HT-29 (cell line): ENCODE data around the gene SEC24A. TPM values are rescaled to one million over a fixed set of nuclear protein-coding genes. Genes with fewer than 3 reads are reported as not detected.
"Not testable (repeated sequence)": the region's sequence is repeated elsewhere in the genome, so short reads cannot be mapped to it uniquely, and the experiment has no call there.

Source experiments
- DNase-seq: peaks from one replicate; pipeline ENCODE4 v3.0.0-alpha.2; 2015; ENCODE audit warnings: low spot score
- total RNA-seq: library from RNA; depleted of rRNA; stranded (reverse); fragments of >200 nt; shearing (Covaris generic); gene quantifications from 2 replicates; pipeline ENCODE4 v1.2.3, GENCODE V29; 2014; rRNA removed

The SEC24A gene
- 6.2 and 6.7 TPM in 2 replicates for total RNA-seq

GRCh38 chr5:134648425-134649162, at the start of gene SEC24A:
Gene SEC24A (plus strand): TSS chr5:134648785. CDS start chr5:134649077, 292 bp downstream.
- DNase-seq: peak; percentile 93

DNA sequence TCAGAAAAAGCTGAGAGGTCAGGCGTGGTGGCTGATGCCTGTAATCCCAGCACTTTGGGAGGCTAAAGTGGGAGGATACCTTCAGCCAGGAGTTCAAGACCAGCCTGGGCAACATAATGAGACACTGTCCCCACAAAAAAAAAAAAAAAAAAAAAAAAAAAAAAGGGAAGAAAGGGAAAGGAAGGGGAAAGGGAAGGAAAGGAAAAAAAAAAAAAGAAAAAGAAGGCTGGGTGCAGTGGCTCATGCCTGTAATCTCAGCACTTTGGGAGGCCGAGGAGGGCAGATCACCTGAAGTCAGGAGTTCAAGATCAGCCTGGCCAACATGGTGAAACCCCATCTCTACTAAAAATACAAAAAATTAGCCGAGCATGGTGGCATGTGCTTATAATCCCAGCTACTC, 48.8 kb upstream of the SEC24A start:
- DNase-seq: not testable (repeated sequence)

GRCh38 chr5:134600600-134600999, 48.0 kb upstream of the SEC24A start:
- no peak for DNase-seq

- DNase-seq: no peak
Observed at GRCh38 chr5:134603059-134603458, 45.5 kb upstream of the SEC24A start.

DNA sequence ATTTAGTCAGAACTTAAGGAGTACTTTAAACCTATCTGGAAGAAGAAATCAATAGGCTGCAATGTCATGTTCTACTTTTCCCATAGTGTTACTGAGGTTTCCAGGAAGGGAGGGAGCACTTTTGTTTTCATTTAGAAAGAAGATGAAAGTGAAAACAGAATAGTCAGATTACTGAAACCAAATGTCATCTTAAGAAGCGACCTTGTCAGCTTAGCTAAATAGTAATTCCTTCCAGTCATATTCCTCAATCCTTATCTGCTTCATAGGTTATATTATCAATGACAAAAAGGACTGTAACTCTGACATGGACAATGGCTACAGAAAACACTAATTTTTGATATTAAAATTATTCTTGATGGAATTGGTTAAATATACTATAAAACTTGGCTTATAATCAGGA, 43.7 kb upstream of the SEC24A start:
- DNase-seq: no peak

- no peak for DNase-seq
Observed at GRCh38 chr5:134606726-134607125, 41.9 kb upstream of the SEC24A start.

GRCh38 chr5:134608555-134608954, 40.0 kb upstream of the SEC24A start:
- no peak for DNase-seq

DNA sequence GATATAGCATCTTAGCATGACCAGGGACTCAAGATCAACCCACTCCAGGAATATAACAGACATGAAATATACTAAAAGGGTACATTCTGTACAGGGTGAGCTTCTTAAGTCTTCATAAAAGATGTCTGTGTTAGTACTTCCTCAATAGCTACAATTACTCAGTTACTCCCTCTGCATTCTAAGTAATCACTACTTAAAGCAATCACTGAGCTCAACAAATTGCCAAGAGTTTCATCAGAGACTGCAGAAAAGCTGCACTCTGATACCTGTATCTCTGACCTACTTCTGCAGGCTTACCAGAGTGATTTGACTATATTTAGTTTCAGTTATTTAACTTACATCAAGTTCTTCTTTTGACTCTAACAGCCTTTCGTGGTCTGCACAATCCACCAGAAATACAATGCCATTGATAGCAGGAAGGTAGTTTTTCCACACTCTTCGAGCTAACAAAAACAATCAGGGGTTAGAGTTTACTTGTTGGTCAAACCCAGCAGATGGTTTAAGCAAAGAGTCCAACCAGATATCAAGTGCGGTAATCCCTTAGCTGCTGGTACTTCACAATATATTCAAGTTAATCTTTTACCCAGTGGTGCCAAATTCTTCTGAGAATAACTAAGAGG, 39.2 kb upstream of the SEC24A start:
- DNase-seq: no peak

GRCh38 chr5:134610725-134611124, 37.9 kb upstream of the SEC24A start:
- DNase-seq: no peak

GRCh38 chr5:134611515-134611914, 37.1 kb upstream of the SEC24A start:
- no peak for DNase-seq

DNA sequence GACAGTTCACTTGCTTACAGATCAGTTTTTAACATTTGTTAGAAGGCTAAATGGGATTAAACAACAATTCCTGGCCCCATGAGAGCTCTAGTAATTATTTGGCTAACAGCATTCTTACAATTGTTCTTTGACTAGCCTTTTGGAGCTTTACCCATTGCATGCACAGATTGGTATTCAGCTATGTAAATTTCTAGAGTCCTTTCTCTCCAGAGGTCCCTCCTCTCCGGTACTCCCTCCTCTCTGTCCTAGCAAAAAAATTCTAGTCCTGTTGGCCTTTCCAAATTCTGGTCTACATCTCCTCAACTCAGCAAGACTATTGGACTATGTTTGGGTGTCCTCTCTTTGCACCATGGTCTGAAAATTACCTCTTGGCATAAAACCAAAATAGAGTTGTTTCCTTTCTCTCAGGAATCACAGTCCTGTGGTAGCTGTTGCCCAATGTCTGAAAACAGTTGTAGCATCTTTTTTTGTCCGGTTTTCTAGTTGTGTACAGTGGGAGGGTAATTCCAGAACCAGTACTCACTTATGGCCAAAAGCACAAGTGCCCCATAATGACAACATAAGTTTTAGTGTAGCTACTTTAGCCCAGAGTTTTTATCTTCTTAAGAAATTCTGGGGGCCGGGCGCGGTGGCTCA, 34.0 kb upstream of the SEC24A start:
- DNase-seq: no peak

DNA sequence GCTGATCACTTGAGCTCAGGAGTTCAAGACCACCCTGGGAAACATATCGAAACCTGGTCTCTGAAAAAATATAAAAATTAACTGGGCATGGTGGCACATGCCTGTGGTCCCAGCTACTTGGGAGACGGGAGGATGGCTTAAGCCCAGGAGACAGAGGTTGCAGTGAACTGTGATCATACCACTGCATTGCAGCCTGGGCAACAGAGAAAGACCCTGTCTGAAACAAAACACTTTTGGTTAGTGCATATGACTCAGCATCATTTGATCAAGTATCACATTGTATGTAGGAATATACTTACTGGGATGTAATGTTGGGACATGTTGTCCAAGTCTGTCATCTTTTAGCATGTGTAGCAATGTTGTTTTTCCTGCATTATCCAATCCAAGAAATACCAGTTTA, 28.0 kb upstream of the SEC24A start:
- no peak for DNase-seq

GRCh38 chr5:134625559-134625958, 23.0 kb upstream of the SEC24A start:
- DNase-seq: no peak

GRCh38 chr5:134626369-134627014, 22.1 kb upstream of the SEC24A start:
- DNase-seq: peak; percentile 66

DNA sequence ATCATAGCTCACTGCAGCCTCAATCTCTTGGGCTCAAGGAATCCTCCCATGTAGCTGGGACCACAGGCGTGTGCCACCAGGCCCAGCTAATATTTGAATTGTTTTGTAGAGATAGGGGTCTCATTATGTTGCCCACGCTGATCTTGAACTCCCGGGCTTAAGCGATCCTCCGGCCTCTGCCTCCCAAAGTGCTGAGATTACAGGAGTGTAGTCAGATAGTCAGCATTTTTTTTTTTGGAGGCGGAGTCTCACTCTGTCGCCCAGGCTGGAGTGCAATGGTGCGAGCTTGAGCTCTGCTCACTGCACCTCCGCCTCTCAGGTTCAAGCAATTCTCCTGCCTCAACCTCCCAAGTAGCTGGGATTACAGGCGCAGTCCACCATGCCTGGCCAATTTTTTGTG, 14.4 kb upstream of the SEC24A start:
- DNase-seq: no peak

DNA sequence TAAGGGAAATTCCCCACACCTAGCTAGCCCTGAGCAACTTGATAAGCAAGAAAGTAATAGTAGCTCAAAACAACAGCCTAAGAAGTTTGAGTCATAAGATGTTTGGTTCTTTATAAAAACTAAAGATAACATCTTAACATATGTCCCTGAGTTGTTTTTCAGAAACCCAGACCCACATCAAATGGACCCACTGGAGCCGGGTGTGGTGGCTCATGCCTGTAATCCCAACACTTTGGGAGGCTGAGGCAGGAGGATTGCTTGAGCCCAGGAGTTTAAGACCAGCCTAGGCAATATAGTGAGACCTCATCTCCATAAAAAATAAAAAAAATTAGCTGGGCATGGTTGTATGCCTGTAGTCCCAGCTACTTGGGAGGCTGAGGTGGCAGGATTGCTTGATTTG, 13.2 kb upstream of the SEC24A start:
- DNase-seq: not testable (repeated sequence)

DNA sequence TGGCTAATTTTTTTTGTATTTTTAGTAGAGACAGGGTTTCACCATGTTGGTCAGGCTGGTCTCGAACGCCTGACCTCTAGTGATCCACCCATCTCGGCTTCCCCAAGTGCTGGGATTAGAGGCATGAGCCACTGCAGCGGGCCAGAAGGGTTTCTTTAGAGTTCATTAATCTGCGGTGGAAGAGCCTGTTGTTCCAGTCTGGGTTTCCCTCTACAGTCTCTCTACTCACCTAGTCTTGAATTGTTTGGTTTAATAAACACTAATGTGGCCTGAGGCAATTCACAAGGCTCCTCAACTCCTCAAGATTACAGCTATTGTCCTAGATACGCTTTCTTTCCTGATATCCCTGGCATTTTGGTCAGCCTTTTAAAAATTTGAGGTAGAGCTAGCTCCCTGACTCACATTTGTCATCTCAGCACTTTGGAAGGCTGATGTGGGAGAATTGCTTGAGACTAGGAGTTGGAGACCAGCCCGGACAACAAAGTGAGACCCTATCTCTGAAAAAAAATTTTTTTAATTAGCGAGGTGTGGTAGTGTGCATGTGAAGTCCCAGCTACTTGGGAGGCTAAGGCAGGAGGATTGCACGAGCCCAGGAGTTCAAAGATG, 11.4 kb upstream of the SEC24A start:
- DNase-seq: peak; percentile 22

DNA sequence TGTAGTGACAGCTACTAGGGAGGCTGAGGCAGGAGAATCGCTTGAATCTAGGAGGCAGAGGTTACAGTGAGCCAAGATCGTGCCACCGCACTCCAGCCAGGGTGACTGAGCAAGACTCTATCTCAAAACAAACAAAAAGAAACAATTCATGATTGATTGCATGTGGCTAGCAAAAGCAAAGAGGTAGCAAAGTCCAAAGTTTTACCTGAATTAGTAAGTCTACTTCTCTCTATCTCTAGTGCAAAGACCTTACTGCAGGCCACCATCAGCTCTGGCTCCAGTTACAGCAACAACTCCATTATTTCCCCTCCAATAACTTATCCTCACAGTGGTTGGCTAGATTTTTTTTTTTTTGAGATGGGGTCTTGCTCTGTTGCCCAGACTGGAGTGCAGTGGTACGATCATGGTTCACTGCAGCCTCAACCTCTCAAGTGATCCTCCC, 9.8 kb upstream of the SEC24A start:
- DNase-seq: peak; percentile 16

GRCh38 chr5:134642931-134643530, 5.6 kb upstream of the SEC24A start:
- DNase-seq: no peak

DNA sequence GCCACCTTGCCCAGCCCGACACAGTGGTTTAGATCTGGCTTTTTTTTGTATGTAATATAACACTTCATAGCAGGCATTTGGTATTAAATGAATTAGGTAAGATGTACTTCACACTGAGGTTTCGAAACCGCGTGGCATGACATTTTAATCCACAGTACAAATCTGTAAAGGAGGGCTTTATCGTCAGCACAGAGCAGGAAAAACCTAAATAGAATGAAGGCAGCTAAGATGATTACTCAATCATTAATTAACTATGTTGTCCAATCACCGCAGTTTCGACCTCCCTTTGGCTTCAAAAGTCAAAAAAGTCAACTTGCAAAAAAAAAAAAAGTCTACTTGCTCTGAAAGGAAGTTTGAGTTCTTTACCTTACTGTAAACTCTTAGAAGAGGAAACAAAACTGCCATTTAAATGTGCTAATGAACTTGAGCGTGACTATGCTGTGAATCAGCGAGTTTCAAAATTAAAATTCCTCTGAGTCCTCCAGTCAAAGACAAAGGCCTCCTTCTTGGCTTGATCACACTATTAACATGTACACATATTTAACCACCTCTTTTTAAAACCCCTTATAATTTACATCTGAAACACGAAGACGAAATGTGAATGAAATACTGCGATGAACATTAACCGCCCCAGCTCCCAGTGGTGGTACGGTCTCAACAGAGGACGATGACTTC, 698 bp upstream of the SEC24A start:
- DNase-seq: peak; percentile 67
